KOPT-K1 (cell line): ENCODE results near the gene SMIM28.

ENCODE experiments used
- H3K27ac ChIP-seq: fragments of 200-600 bp; sonication (generic); 2 replicates; pipeline ENCODE4 v1.5.1; 2016; ENCODE audit warnings: antibody characterized with exemption, mild to moderate bottlenecking, low read depth, low read length; ENCODE audit not compliant: poor library complexity, severe bottlenecking
- H3K36me3 ChIP-seq: fragments of 200-600 bp; sonication (generic); 2 replicates; pipeline ENCODE4 v1.5.1; 2017; ENCODE audit warnings: antibody characterized with exemption, mild to moderate bottlenecking, low read length, moderate library complexity; ENCODE audit not compliant: insufficient read depth
- H3K9me3 ChIP-seq: fragments of 200-600 bp; sonication (generic); 2 replicates; pipeline ENCODE4 v1.5.1; 2017; ENCODE audit warnings: antibody characterized with exemption, low read length, mild to moderate bottlenecking; ENCODE audit not compliant: insufficient read depth, poor library complexity, severe bottlenecking

SMIM28 gene

GRCh38 chr6:138427701-138428100, 50.0 kb downstream of the SMIM28 start:
- Histone ChIP-seq H3K9me3 (no peaks in the 10 kb centered on the region), H3K36me3 (no peaks in the 10 kb centered on the region)

GRCh38 chr6:138428944-138429598, 51.4 kb downstream of the SMIM28 start:
- H3K9me3 ChIP-seq: no peaks in the 10 kb centered on the region
- H3K27ac ChIP-seq: no peak overlapping the region
- H3K36me3 ChIP-seq: no peaks in the 10 kb centered on the region

More at GRCh38 chr6:138427701-138428100, 50.0 kb downstream of the SMIM28 start:
- H3K27ac ChIP-seq: no peak overlapping the region

- Histone ChIP-seq H3K27ac (no peak overlapping the region), H3K9me3 (no peaks in the 10 kb centered on the region), H3K36me3 (no peaks in the 10 kb centered on the region)
Measured at GRCh38 chr6:138429761-138430160, 52.1 kb downstream of the SMIM28 start.

- Histone ChIP-seq H3K36me3 (no peaks in the 10 kb centered on the region), H3K27ac (no peak overlapping the region), H3K9me3 (no peaks in the 10 kb centered on the region)
Measured at GRCh38 chr6:138430361-138431145, 52.8 kb downstream of the SMIM28 start.

GRCh38 chr6:138431256-138432062, 53.8 kb downstream of the SMIM28 start:
- H3K27ac ChIP-seq: no peak overlapping the region

GRCh38 chr6:138432063-138432356, 54.3 kb downstream of the SMIM28 start:
- no peak overlapping the region for H3K27ac ChIP-seq
- no peaks in the 10 kb centered on the region for H3K36me3 ChIP-seq
- H3K9me3 ChIP-seq: no peaks in the 10 kb centered on the region

More at GRCh38 chr6:138431256-138432062, 53.8 kb downstream of the SMIM28 start:
- H3K36me3 ChIP-seq: no peaks in the 10 kb centered on the region
- H3K9me3 ChIP-seq: no peaks in the 10 kb centered on the region
